GM21367 (cell line): ENCODE results near the gene RLIM.

Source experiments
- ATAC-seq: cut with Tn5 transposase; IDR thresholded peaks from one replicate; pipeline ENCODE4 v1.9.1; 2021; ENCODE audit not compliant: unreplicated experiment

RLIM gene

GRCh38 chrX:74536832-74537371 lies 77.5 kb downstream of the RLIM start:
- ATAC-seq = peak; percentile 20

- peak; percentile 55 for ATAC-seq
Measured at GRCh38 chrX:74536152-74536831, 78.1 kb downstream of the RLIM start.

- ATAC-seq = peak; percentile 33
Measured at GRCh38 chrX:74535408-74536151, 78.8 kb downstream of the RLIM start.
